Aorta (tissue), 5 donors: ENCODE results near the gene CALHM2. TPM values are rescaled to one million over a fixed set of nuclear protein-coding genes. Genes with fewer than 3 reads are reported as not detected.

ENCODE experiments used
- ATAC-seq: fragments of 200-7000 bp; cut with Tn5 transposase; one replicate; pipeline ENCODE4 v1.9.1; 2022; ENCODE audit warnings: moderate library complexity; ENCODE audit not compliant: low FRiP score
- DNase-seq, 2 donors: peaks; one replicate each; pipeline ENCODE4 v3.0.0-alpha.2; 2020
- H3K27ac ChIP-seq, 2 donors: one replicate each; pipeline ENCODE4 v1.5.1; 2013; ENCODE audit warnings: low read length in 2 of 2, mild to moderate bottlenecking in 2 of 2, moderate library complexity in 2 of 2, control low read depth in 1 of 2, inconsistent platforms in 1 of 2, low read depth in 1 of 2
- H3K27me3 ChIP-seq, 2 donors: one replicate each; pipeline ENCODE4 v1.6.1; 2013; ENCODE audit warnings: control low read depth in 1 of 2, low read length in 1 of 2, mild to moderate bottlenecking in 1 of 2, moderate library complexity in 1 of 2; ENCODE audit not compliant: insufficient read depth in 2 of 2, control insufficient read depth in 1 of 2
- H3K36me3 ChIP-seq, 2 donors: one replicate each; pipeline ENCODE4 v1.6.1; 2013; ENCODE audit warnings: control low read depth in 1 of 2, low read length in 1 of 2, mild to moderate bottlenecking in 1 of 2; ENCODE audit not compliant: insufficient read depth in 2 of 2, control insufficient read depth in 1 of 2
- H3K4me1 ChIP-seq, 2 donors: one replicate each; pipeline ENCODE4 v1.6.1; 2013; ENCODE audit warnings: low read length in 2 of 2, control low read depth in 1 of 2, mild to moderate bottlenecking in 1 of 2, moderate library complexity in 1 of 2; ENCODE audit not compliant: insufficient read depth in 2 of 2, control insufficient read depth in 1 of 2
- H3K4me3 ChIP-seq, 2 donors: one replicate each; pipeline ENCODE4 v1.5.1; 2013; ENCODE audit warnings: low read length in 2 of 2, control low read depth in 1 of 2, mild to moderate bottlenecking in 1 of 2
- H3K9me3 ChIP-seq: one replicate; pipeline ENCODE4 v1.6.1; 2013; ENCODE audit warnings: mild to moderate bottlenecking, low read length; ENCODE audit not compliant: control insufficient read depth
- WGBS, 2 donors: extraction: QIAGEN DNeasy Blood & Tissue Kit; methylation state at CpG; one replicate each; pipeline ENCODE4 v1.1.7; 2013; 5-methylcytosine and 5-hydroxymethylcytosine counted together
- intact Hi-C, 2 donors: fragments of 100-400 bp; cut with DNase I; formaldehyde crosslinking; loops; one replicate each; pipeline versions ENCODE4 v1.14.2 to v1.15.0; 2022
- polyA plus RNA-seq, 2 donors: library from polyadenylated mRNA; stranded (reverse); fragments of 200-250 nt; gene quantifications; one replicate each; pipeline ENCODE4 v1.2.3, GENCODE V29; 2013
- total RNA-seq, 2 donors: library from RNA; stranded (reverse); fragmentation: NEBNext Ultra II Directional; extraction: Animal tissue kit (Norgen Biotek cat#: 25700); gene quantifications; one replicate each; pipeline ENCODE4 v1.2.1, GENCODE V29; 2021
- donor health status: healthy with polysubstance abuse.
- donor health status: Bipolar disorder and iron deficiency.
- donor health status: DM: no; HTN: no; CAD: no.
- donor health status: DM: no; HTN: no; CAD: no.
- donor health status: DM: yes; HTN: yes; CAD: no.

Gene CALHM2
- total and polyA plus RNA-seq, 4 donors = 31.7 to 90.4 (median 67.4) TPM

DNA sequence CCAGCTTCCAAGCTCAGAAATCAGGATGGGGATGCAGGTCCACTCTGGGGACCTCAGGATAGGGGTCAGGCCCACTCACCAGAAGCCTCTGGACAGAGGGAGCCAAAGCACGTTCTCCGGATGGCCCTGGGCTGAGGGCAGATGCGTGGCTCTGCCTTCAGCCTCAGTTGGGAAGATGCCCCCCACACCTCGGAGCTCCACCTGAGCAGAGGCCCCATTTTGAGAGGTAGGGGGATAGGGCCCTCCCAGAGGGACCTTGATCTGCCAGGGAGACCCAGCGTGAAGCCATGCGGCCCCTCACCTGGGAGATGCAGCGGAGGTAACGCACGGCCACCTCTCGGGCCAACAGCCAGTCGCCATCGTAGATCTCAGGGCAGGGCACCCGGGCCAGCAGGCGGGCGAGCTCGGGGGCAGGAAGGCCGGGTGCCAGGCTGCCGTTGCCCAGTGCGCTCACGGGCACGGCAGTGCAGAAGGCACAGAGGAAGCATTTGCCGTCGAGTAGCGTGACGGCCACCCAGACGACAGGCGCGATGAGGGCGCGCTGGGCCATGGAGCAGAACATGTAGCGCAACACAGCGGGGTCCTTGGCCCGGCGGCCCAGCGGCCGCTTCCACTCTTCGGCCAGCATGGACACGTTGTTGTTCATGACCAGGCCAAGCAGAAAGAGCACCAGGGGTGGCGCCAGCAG is 5.9 kb upstream of the CALHM2 start:
- ATAC-seq = no peak
- Histone ChIP-seq H3K9me3 (no peaks in the 10 kb centered on the region), H3K27me3 (no peaks in the 10 kb centered on the region), H3K27ac (no peak overlapping the region), H3K4me3 (no peak overlapping the region), H3K36me3 (no peaks in the 10 kb centered on the region), H3K4me1 (no peaks in the 10 kb centered on the region)
- WGBS, 2 donors = 97% methylated on average over 39 of the region's 39 CpGs
- intact Hi-C loops = no loop called here
- no peak for DNase-seq

DNA sequence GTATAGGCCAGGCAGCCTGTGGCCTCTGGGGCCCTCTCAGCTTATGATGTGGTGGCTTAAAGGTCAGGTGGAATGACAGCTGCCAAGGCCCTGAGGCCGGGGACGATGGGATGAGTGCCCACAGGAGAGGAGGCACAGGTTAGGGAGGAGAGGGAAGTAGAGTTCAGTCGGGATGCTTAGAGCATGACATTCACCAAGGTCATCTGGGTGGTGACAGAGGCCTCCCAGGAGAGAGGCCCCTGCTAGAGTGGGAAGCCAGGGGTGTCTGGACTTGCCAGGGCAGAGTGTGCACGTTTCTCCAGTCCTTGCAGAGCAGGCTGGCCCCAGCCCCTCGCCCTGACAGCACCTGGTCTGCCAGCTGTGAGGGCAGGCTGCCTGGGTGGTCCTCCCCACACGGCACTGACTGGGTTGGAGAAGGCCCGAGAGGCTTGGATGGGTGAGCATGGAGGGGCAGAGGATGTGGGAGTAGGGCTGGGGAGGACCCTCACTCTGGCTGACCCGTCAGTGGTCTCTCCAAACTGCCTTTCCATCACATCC is 5.1 kb upstream of the CALHM2 start:
- no peaks in the 10 kb centered on the region for H3K4me1 ChIP-seq
- intact Hi-C loops = no loop called here
- ATAC-seq (no peak), DNase-seq (no peak)
- no peak overlapping the region for H3K27ac ChIP-seq
- H3K4me3 ChIP-seq = no peak overlapping the region
- no peaks in the 10 kb centered on the region for H3K27me3 ChIP-seq
- no peaks in the 10 kb centered on the region for H3K9me3 ChIP-seq
- WGBS, 2 donors = 68 to 82% methylated on average over 7 to 8 of the region's 8 CpGs
- H3K36me3 ChIP-seq = no peaks in the 10 kb centered on the region

DNA sequence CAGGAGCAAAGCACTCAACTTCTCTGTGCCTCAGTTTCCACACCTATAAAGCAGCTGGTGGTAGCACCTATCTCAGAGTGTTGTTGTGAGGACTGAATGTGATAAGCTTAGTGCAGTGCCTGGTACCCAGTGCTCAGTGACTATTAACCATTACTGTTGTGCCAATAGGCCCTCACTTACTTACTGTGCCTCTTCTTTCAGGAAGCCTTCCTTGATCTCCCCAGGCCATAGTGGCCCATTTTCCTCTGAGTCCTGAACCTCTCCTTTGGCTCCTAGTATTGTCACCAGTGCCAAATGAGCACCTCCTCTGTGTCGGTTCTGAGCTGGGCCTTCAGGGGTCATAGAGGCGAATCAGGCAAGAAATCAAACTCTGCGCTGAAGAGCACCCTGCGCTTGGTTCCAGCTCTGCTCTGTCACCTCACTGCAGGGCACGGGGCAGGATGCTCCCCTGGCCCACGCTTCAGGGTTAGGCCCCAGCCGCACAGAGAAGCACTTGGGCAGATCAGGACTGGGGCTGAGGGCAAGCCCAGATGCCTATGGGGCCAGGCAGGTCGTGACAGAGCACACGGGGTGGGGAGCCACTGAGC is 4.0 kb upstream of the CALHM2 start:
- intact Hi-C loops = no loop called here
- WGBS, 2 donors = 92 to 94% methylated on average over 9 of the region's 9 CpGs
- H3K36me3 ChIP-seq = no peaks in the 10 kb centered on the region
- H3K4me1 ChIP-seq = no peaks in the 10 kb centered on the region
- no peaks in the 10 kb centered on the region for H3K9me3 ChIP-seq
- DNase-seq = no peak
- H3K27me3 ChIP-seq = no peaks in the 10 kb centered on the region
- no peak overlapping the region for H3K27ac ChIP-seq
- no peak for ATAC-seq
- H3K4me3 ChIP-seq = no peak overlapping the region

DNA sequence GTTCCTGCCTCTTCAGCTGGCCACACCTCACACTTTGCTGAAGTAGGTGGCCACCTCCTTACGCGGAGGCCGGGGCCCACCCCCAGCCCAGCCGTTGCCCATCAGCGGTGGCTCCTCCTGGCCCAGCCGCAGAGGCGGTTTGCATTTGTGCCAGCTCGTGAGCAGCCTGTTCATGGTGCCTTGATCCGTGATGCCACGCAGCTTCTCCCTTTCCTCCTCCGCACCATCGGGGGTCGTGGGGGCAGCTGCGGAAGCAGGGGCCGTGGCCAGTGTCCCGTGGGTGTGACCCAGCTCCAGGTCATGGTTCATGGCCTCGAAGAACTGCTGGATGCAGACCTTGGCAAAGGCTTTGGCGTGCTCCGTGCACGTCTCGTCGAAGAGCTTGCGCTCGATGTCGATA is 3.1 kb upstream of the CALHM2 start:
- no peak overlapping the region for H3K27ac ChIP-seq
- no peak for ATAC-seq
- WGBS, 2 donors = 91% methylated on average over 24 to 25 of the region's 25 CpGs
- H3K36me3 ChIP-seq = no peaks in the 10 kb centered on the region
- DNase-seq = no peak
- H3K9me3 ChIP-seq = no peaks in the 10 kb centered on the region
- H3K27me3 ChIP-seq = no peaks in the 10 kb centered on the region
- H3K4me1 ChIP-seq = no peaks in the 10 kb centered on the region
- intact Hi-C loops = no loop called here
- no peak overlapping the region for H3K4me3 ChIP-seq

DNA sequence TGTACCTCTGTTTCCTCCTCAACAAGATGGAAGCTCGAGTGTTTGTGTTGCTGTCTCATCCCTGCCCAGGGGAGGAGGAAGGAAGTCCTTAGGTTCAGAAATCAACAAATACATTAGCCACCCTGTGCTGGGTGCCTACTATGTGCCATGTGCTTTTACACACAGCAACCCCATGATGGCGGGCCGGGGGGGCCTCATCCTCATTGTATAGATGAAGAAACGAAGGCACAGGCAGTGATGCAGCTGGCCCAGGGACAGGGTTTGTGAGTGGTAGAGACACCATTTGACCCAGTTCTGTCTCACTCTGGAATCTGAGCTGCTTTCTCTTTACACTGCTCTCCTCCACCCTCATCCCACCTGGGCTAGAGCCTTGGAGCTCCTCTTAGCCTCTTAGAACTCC is 1.9 kb upstream of the CALHM2 start:
- H3K27me3 ChIP-seq = no peaks in the 10 kb centered on the region
- intact Hi-C loops = no loop called here
- no peaks in the 10 kb centered on the region for H3K4me1 ChIP-seq
- no peaks in the 10 kb centered on the region for H3K9me3 ChIP-seq
- ATAC-seq = no peak
- DNase-seq = no peak
- WGBS, 2 donors = 92 to 93% methylated on average over 4 of the region's 4 CpGs
- H3K27ac ChIP-seq = no peak overlapping the region
- H3K4me3 ChIP-seq = no peak overlapping the region
- no peaks in the 10 kb centered on the region for H3K36me3 ChIP-seq

DNA sequence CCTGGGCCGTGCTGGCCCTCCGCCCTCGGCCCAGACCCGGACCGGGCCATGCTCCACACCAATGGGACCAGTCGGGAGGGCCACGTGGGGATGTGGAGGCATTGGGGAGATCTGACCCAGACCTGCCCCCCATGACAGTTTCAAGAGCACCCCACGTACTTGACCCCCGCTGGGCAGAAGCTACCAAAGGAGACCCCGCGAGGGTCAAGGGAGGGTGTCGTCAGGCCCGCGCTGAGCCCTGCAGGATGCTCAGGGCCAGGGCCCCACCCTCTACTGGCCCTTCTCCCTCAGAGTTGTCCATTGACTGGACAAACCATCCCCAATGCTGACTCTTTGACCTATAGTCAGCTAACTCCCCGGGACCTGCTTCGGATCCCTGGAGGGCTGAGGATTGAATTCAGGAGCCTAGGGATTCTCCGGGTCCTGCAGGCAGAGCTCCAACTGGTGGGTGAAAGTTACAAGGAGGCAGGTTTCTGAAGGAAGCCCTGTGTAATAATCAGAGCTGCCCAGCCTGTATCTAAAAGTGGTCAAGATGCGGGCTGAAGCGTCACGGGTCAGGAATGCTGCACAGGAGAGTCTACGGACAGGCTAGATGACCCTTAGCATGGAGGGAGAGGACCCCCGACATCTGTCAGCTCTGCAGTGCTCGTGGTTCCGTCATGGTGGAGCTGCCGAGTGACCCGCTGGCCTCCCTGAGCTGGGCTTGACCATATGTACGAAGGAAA is 498 bp upstream of the CALHM2 start:
- no peaks in the 10 kb centered on the region for H3K4me1 ChIP-seq
- DNase-seq = no peak
- H3K27ac ChIP-seq = peak overlapping the region in 1 of 2 donors; percentile 72
- no peaks in the 10 kb centered on the region for H3K27me3 ChIP-seq
- H3K4me3 ChIP-seq = peak overlapping the region in 1 of 2 donors; percentile 83
- H3K36me3 ChIP-seq = no peaks in the 10 kb centered on the region
- WGBS, 2 donors = 25 to 27% methylated on average over 27 of the region's 27 CpGs
- no peak for ATAC-seq
- intact Hi-C loops = no loop called here
- H3K9me3 ChIP-seq = no peaks in the 10 kb centered on the region

DNA sequence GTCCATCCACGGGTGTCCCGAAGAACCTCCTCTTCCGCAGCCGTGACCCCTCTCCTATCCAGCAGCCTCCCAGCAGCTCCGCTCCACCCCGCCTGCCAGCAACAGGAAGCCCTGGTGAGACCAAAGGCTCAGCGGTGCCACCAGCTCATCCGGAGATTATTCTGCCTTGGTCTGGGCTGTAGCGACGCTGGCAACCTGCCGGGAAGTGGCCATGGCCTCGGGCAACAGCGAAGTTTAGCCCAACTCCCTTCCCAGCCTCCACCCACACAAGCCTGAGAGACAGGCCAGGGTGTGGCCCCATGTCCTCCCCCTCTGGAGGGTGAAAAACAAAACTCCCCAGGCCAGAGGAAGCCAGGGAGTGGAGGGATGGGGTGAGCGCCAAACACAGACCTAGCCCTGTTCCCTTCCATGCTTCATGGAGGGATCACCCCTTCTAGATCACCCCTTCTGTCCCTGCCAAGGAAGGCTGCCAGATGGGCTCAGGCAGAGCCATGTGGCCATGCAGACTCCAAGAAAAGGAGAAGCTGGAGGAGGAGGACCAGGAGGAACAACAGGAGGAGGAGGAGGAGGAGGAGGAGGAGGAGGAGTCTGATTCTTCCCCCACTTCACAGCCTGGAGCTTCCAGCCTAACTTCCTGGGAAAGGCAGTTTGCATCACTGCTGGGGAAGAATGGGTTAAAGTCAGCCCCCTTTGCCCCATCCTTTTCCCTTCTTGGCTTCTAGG is 918 bp downstream of the CALHM2 start:
- intact Hi-C loops = no loop called here
- H3K9me3 ChIP-seq = no peaks in the 10 kb centered on the region
- peak; percentile 77 for ATAC-seq
- peaks cover 0 to 3% of the 10 kb centered on the region in 2 donors for H3K36me3 ChIP-seq
- H3K27ac ChIP-seq = peak overlapping the region; percentile 32 to 72
- H3K27me3 ChIP-seq = no peaks in the 10 kb centered on the region
- H3K4me3 ChIP-seq = peak overlapping the region; percentile 83 to 86
- 0 to 1% methylated on average over 14 of the region's 14 CpGs for WGBS, 2 donors
- peak; percentile 89 to 92 for DNase-seq
- H3K4me1 ChIP-seq = peaks cover 0 to 5% of the 10 kb centered on the region in 2 donors

DNA sequence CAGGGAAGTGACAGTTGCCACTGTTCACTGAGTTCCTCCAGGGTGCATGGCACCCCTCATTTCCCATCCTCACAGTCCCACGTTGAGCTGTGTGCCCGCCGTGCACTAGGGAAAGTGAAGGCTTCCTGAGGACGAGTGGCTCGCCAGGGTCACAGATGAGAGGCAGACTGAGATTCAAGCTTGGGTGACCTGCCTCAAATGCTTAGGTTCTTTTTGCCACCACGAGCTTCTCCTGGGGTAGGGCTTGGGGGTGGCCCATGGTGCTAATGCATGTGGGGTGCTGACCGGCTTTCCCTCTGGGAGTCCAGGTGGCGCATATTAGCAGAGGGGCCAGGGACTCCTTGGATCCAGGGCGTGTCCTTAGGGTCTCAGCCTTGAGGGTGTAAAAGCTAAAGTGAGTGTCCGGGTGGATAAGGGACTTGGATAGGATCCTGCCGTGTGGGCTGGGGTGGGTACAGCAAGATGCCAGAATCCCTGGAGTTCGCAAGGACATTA is 1.9 kb downstream of the CALHM2 start:
- intact Hi-C loops = no loop called here
- H3K4me3 ChIP-seq = peak overlapping the region; percentile 83 to 86
- H3K27ac ChIP-seq = peak overlapping the region in 1 of 2 donors; percentile 70
- ATAC-seq (no peak), DNase-seq (no peak)
- H3K27me3 ChIP-seq = no peaks in the 10 kb centered on the region
- peaks cover 2 to 5% of the 10 kb centered on the region in 2 donors for H3K4me1 ChIP-seq
- H3K36me3 ChIP-seq = peaks cover 0 to 3% of the 10 kb centered on the region in 2 donors
- 61 to 68% methylated on average over 12 of the region's 12 CpGs for WGBS, 2 donors
- H3K9me3 ChIP-seq = no peaks in the 10 kb centered on the region
